Measurements from ENCODE around the gene SPOCK3.
"Not testable (repeated sequence)": the region's sequence is repeated elsewhere in the genome, so short reads cannot be mapped to it uniquely, and the experiment has no call there.

The SPOCK3 gene

DNA sequence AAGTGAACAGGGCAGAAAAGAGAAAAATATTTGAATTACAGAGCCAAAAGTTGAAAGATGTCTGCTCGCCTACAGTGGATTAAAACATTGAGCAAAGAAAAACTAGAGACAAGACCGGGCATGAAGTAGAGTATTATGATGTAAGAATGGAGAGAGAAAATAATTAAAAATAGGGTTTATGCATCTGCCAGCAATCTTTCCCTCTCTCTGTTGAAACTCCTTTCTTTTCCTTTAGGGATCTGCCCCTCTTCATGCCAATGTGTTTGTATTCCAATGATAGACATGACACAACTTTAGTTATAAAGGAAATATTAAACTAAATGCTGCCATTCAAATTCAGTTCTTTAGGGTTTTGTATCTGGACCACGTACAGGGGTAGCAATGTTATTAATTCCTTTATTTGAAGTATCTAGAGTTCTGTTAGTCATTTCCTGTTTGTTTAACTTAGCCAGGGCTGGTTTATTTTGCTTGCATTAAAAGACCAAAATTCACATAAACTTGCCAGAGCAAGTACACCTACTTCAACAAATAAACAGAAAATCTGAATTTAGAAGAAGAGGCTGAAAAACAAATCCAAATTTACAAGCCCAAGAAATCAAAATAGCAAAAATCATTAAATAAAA lies 202.6 kb downstream of the SPOCK3 start:
- DNase-seq: no peak

DNA sequence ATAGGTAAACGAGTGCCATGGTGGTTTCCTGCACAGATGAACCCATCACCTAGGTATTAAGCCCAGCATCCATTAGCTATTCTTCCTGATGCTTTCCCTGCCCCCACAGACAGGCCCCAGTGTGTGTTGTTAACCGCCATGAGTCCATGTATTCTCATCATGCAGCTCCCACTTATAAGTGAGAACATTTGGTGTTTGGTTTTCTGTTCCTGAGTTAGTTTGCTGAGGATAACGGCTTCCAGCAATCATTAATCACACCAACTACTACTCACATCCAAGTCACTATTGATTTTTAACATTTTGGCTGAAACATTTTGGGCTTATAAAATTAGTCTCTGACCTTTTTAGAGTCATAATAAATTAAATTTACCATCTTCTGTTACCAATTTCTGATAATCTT lies 205.3 kb downstream of the SPOCK3 start:
- no peak for DNase-seq

- DNase-seq: no peak
These were observed 208.6 kb downstream of the SPOCK3 start for GRCh38 chr4:167025670-167026069.

DNA sequence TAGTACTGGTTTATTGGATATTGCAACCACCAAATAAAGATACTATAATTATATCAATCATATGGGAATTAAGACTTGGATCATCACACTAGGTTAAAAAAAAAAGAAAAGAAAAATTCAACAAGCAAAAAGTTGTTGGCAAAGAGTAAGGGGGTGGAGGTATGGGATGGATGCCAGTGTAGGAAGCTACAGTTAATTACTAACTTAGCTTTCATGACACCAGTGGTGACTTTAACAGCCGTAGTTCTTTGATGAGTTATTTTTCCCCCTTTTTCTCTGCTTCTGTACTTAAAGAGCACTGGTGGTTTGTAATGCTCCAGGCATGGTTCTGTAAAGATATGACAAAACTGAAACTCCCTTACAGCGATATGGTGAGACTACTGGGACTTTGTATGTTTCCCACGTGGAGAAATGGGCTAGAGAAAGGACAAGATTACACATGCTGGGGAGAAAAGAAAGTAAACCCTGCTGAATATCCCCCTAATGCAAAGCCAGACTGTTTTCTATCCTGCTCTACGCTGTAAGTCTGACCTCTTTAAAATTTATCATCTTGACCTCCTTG lies 210.8 kb downstream of the SPOCK3 start:
- no peak for DNase-seq

GRCh38 chr4:167021545-167022155 lies 212.6 kb downstream of the SPOCK3 start:
- DNase-seq: peak; percentile 16

GRCh38 chr4:167020410-167020809 lies 213.9 kb downstream of the SPOCK3 start:
- no peak for DNase-seq

- DNase-seq: no peak
These were observed 219.3 kb downstream of the SPOCK3 start for GRCh38 chr4:167014944-167015343.

DNA sequence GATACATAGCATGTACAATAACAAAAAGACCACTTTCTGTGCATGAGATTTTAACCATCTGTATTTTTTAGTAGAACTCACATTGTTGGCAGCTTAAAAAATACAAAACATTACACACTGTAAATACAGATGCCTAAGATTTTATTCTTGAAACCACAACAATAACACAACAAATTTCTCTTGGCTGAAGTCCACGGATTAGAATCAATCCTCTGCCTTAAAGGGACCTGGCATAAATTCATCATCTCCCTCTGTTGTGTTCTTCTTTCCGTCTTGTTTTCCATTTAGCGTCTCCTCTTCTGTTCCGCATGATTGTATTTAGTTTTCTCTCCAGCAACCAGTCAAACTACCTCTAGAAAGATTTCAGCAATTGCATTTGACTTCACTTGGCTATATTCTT lies 231.0 kb downstream of the SPOCK3 start:
- DNase-seq: no peak

DNA sequence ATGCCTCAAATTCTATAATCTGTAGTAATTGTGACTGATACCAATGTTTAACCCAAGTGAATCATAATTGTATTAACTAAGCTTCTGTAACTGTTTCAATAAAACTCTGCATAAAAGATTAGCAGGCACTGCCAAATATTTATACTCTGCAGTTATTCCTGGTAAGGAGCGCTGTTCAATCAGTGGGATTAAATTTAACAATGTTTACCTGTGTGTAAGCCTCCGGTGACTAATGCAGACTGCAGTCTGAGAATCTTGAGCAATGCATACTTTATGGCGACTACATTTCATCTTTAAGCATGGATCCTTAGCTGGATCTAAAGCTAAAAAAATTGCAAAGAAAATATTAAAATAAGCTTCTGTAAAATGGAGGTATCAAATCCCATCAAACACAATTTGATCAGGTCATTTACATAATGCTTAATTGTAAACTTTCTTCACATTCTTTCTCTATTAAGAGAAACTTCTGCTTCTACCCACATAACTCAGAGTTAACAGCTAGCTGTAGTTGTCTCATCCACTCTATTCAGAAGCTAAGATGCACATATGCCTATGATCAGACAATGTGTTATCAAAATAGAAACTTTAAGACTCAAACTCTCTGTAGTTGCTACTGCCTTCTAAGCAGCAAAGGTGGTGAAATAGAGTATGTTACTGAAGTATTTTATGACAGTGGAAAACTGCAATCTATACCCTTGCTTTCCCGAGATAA lies 234.0 kb downstream of the SPOCK3 start:
- no peak for DNase-seq

DNA sequence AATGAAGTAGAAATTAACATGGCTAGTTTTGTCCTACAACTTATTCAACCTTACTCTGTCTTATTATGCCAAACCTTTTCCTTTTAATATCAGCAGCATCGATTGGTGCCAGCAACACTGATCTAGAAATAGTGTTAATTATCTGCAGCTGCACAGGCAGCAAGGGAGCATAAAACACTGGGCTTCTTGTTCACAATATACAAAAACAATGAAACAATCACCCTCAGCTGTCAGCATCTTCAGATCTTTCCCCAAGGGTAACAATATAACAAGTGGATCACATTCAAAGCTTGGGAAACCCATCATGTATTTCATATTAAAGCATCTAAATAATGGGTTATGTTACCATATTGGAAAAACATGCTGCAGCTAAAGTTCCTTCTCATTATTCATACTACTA lies 238.1 kb downstream of the SPOCK3 start:
- DNase-seq: no peak

DNA sequence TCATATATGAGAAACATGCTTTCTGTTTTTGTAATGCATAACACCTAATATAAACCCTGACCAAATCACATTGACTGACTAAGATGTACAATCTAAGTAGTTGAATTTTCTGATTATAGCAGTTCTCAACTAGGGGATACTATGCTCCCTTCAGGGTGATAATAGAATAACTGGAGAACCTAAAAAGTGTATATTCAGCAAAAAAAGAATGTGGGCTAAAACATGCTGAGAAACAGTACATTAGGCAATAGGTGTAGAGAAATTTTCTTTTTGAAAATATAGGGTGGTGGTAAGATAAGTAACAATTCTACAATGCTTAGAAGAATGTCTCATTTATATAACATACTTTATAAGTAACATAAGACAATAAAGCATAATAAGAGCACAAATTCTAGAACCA lies 239.6 kb downstream of the SPOCK3 start:
- DNase-seq: no peak

- DNase-seq: no peak
These were observed 243.2 kb downstream of the SPOCK3 start for GRCh38 chr4:166991006-166991561.

DNA sequence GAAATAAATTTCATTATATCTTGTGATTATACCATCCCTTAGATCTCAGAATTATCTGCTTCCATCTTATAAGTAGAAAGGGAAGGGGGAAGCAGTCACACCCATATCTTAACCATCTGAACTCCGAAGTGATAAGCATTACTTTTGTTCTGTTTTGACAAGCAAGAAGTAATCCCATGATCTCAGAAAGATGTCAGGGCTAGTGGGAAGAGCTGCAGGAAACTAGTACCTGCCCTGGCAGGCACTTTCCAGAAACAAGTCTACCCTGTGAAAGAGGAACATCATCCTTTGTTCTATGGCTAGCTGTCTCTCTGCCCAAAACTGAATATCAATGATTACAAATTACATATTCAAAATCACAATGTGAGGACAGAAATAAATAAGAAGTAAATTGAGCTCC lies 244.4 kb downstream of the SPOCK3 start:
- DNase-seq: no peak

DNA sequence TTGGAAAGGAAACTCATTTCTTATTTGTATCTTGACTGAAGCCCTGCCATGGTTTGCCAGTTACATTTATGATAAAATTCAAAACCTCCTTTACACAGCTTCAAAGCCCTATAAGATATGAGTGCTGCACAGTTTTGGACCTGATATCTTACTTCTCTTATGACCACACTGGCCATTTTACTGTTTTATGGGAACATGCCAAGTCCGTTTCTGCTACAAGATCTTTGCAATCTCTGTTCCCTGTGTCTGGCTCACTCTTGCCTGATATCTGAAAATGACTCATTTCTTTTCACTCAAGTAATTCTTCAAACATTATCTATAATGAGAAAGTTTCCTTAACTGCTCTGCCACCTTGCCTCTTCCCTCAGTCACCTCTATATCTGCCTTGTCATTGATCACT lies 247.3 kb downstream of the SPOCK3 start:
- DNase-seq: no peak

- DNase-seq: no peak
These were observed 252.4 kb downstream of the SPOCK3 start for GRCh38 chr4:166981847-166982246.

GRCh38 chr4:166980419-166980818 lies 253.9 kb downstream of the SPOCK3 start:
- no peak for DNase-seq

GRCh38 chr4:166977596-166977995 lies 256.7 kb downstream of the SPOCK3 start:
- no peak for DNase-seq

- no peak for DNase-seq
These were observed 262.2 kb downstream of the SPOCK3 start for GRCh38 chr4:166972071-166972470.

DNA sequence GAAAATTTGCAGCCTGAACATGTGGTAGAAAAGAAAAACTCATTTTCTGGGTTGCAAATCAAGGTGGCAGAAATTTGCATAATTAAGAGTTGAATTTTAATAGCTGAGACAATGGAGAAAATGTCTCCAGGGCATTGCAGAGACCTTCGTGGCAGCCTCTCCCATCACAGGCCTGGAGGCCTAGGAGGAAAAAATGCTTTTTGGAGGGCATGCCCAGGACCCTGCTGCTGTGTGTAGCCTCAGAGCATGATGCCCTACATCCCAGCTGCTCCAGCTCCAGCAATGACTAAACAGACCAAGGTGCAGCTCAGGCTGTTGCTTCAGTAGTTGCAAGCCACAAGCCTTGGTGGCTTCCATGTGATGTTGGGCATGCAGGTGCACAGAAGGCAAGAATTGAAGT lies 266.1 kb downstream of the SPOCK3 start:
- not testable (repeated sequence) for DNase-seq

DNA sequence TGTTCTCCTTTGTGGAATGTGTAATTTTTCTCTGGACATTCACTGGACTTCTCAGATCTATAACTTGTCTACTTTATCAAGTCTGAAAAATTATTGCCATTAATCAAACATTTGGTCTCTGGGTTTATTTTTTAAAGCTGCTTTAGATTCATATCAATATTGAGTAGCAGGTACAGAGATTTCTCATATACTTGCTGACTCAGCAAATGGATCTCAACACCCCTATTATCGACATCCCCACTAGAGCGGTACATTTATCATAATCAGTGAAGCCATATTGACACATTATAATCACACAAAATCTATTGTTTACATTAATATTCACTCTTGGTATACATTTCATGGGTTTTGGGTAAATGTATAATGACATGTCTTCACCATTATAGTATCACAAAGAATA lies 268.7 kb downstream of the SPOCK3 start:
- DNase-seq: no peak

- DNase-seq: no peak
These were observed 276.8 kb downstream of the SPOCK3 start for GRCh38 chr4:166957451-166957850.

GRCh38 chr4:166956484-166956883 lies 277.8 kb downstream of the SPOCK3 start:
- no peak for DNase-seq

- DNase-seq: no peak
These were observed 292.7 kb downstream of the SPOCK3 start for GRCh38 chr4:166941629-166942028.

DNA sequence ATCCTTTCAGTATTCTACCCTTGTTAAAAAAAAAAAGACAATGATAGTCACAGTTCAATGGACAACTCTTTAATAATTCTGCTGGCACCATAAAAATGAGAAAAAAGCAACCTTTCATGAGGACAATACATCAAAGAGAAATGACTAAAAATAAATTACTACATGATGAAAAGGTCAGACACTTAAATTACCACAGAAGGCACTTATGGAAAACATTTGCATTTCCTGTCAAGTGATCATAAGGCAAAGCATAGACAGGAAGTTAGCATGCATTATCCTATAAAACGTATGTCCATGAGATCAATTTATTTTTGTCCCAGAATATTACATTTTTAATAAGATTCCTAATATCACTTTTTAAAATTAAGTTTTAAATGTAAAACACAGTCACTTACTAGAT lies 303.8 kb downstream of the SPOCK3 start:
- DNase-seq: no peak

Measured in GDM1 (cell line).